Upper lobe of left lung (tissue), 4 donors: ENCODE results near the gene ADAR.

ENCODE experiments used
- CTCF ChIP-seq, 6 experiments: fragments of 450-650 bp in 4 of 6; fragments of 200-600 bp in 2 of 6; sonication (generic) in 2 of 6; IDR thresholded peaks; one replicate each; pipeline ENCODE4 v1.5.1; 2016 to 2019; ENCODE audit warnings: antibody characterized with exemption in 6 of 6
- EP300 ChIP-seq, 4 donors: sonication (generic); formaldehyde crosslinking; IDR thresholded peaks; one replicate each; pipeline ENCODE4 v1.5.1; 2017; ENCODE audit warnings: antibody characterized with exemption in 4 of 4, control low read depth in 2 of 4
- POLR2A ChIP-seq, 4 donors: fragments of 450-650 bp; IDR thresholded peaks; one replicate each; pipeline ENCODE4 v1.5.1; 2016 to 2017; ENCODE audit warnings: antibody characterized with exemption in 4 of 4, mild to moderate bottlenecking in 2 of 4
- POLR2AphosphoS5 ChIP-seq, 2 donors: sonication (generic); formaldehyde crosslinking; IDR thresholded peaks; one replicate each; pipeline ENCODE4 v1.5.1; 2017; ENCODE audit warnings: antibody characterized with exemption in 2 of 2

- TF ChIP-seq CTCF (IDR thresholded peaks at IDR 0.05) (no peak), POLR2A (IDR thresholded peaks at IDR 0.05) (no peak), POLR2AphosphoS5 (IDR thresholded peaks at IDR 0.05) (no peak), EP300 (IDR thresholded peaks at IDR 0.05) (no peak)
These were observed 39.7 kb downstream of the ADAR start for GRCh38 chr1:154568157-154568815.
